SK-N-SH treated with all-trans-retinoic acid at 6 μM for 48 hours (cell line): ENCODE results near the gene GRIA1.

Experiments
- ATAC-seq: fragments of 200-7000 bp; cut with Tn5 transposase; 3 replicates; pipeline ENCODE4 v1.9.1; 2020; ENCODE audit warnings: mild to moderate bottlenecking, moderate library complexity
- ARNTL ChIP-seq: fragments of 450-650 bp; formaldehyde crosslinking; IDR thresholded peaks from 2 replicates; pipeline ENCODE4 v1.5.0; 2020; ENCODE audit warnings: low read depth, mild to moderate bottlenecking, moderate library complexity, borderline replicate concordance
- BACH2 ChIP-seq: fragments of 250-450 bp; sonication (Bioruptor Pico); IDR thresholded peaks from 2 replicates; pipeline ENCODE4 v1.9.0; 2021; ENCODE audit warnings: mild to moderate bottlenecking, borderline replicate concordance
- CREB5 ChIP-seq: fragments of 250-450 bp; sonication (Bioruptor Pico); IDR thresholded peaks from 2 replicates; pipeline ENCODE4 v1.5.1; 2020; ENCODE audit warnings: low read depth, mild to moderate bottlenecking, moderate library complexity
- CSDC2 ChIP-seq: fragments of 250-450 bp; sonication (Bioruptor Pico); IDR thresholded peaks from 2 replicates; pipeline ENCODE4 v1.5.0; 2020; ENCODE audit warnings: mild to moderate bottlenecking, moderate library complexity
- CSRNP3 ChIP-seq: fragments of 250-450 bp; sonication (Bioruptor Pico); IDR thresholded peaks from 2 replicates; pipeline ENCODE4 v1.5.1; 2021; ENCODE audit warnings: mild to moderate bottlenecking, moderate library complexity
- ESRRG ChIP-seq: fragments of 250-450 bp; sonication (Bioruptor Pico); IDR thresholded peaks from 2 replicates; pipeline ENCODE4 v1.6.1; 2021; ENCODE audit warnings: mild to moderate bottlenecking
- GLIS3 ChIP-seq: fragments of 250-450 bp; sonication (Bioruptor Pico); IDR thresholded peaks from 2 replicates; pipeline ENCODE4 v1.5.0; 2020; ENCODE audit warnings: mild to moderate bottlenecking, moderate library complexity
- ISL1 ChIP-seq: fragments of 250-450 bp; sonication (Bioruptor Pico); IDR thresholded peaks from 2 replicates; pipeline ENCODE4 v2.1.2; 2022; ENCODE audit warnings: mild to moderate bottlenecking, moderate library complexity
- OSR1 ChIP-seq: fragments of 250-450 bp; sonication (Bioruptor Pico); IDR thresholded peaks from 2 replicates; pipeline ENCODE4 v1.8.0; 2022; ENCODE audit warnings: moderate library complexity, mild to moderate bottlenecking, inconsistent platforms
- PATZ1 ChIP-seq: fragments of 250-450 bp; sonication (Bioruptor Pico); IDR thresholded peaks from 2 replicates; pipeline ENCODE4 v1.8.0; 2020; ENCODE audit warnings: mild to moderate bottlenecking, moderate library complexity, borderline replicate concordance
- POU6F1 ChIP-seq: fragments of 250-450 bp; sonication (Bioruptor Pico); IDR thresholded peaks from 2 replicates; pipeline ENCODE4 v1.8.0; 2021; ENCODE audit warnings: low read depth, mild to moderate bottlenecking, moderate library complexity, borderline replicate concordance
- PPARA ChIP-seq: fragments of 250-450 bp; sonication (Bioruptor Pico); IDR thresholded peaks from 2 replicates; pipeline ENCODE4 v1.5.0; 2020; ENCODE audit warnings: mild to moderate bottlenecking, borderline replicate concordance
- SNAI2 ChIP-seq: fragments of 250-450 bp; sonication (Bioruptor Pico); IDR thresholded peaks from 2 replicates; pipeline ENCODE4 v1.5.0; 2020; ENCODE audit warnings: mild to moderate bottlenecking, moderate library complexity
- TCF4 ChIP-seq: fragments of 250-450 bp; sonication (Bioruptor Pico); IDR thresholded peaks from 2 replicates; pipeline ENCODE4 v1.8.0; 2021; ENCODE audit warnings: mild to moderate bottlenecking, moderate library complexity, borderline replicate concordance
- TOX ChIP-seq: fragments of 250-450 bp; sonication (Bioruptor Pico); IDR thresholded peaks from 2 replicates; pipeline ENCODE4 v1.8.0; 2021; ENCODE audit warnings: mild to moderate bottlenecking, moderate library complexity, borderline replicate concordance
- TSHZ2 ChIP-seq: fragments of 250-450 bp; sonication (Bioruptor Pico); IDR thresholded peaks from 2 replicates; pipeline ENCODE4 v1.5.0; 2020; ENCODE audit warnings: mild to moderate bottlenecking, moderate library complexity
- ZC3H10 ChIP-seq: fragments of 250-450 bp; sonication (Bioruptor Pico); IDR thresholded peaks from 2 replicates; pipeline ENCODE4 v1.5.1; 2021; ENCODE audit warnings: mild to moderate bottlenecking, moderate library complexity
- ZFP3 ChIP-seq: fragments of 250-450 bp; sonication (Bioruptor Pico); IDR thresholded peaks from 2 replicates; pipeline ENCODE4 v1.5.0; 2020; ENCODE audit warnings: mild to moderate bottlenecking, moderate library complexity
- ZFP30 ChIP-seq: fragments of 450-650 bp; formaldehyde crosslinking; IDR thresholded peaks from 2 replicates; pipeline ENCODE4 v1.5.0; 2022; ENCODE audit warnings: mild to moderate bottlenecking, moderate library complexity
- ZNF70 ChIP-seq: fragments of 450-650 bp; formaldehyde crosslinking; IDR thresholded peaks from 2 replicates; pipeline ENCODE4 v1.5.0; 2020; ENCODE audit warnings: mild to moderate bottlenecking, moderate library complexity
- ZNF8 ChIP-seq: fragments of 450-650 bp; formaldehyde crosslinking; IDR thresholded peaks from 2 replicates; pipeline ENCODE4 v1.5.0; 2020; ENCODE audit warnings: mild to moderate bottlenecking, moderate library complexity

The GRIA1 gene

GRCh38 chr5:153516504-153517240, 26.2 kb downstream of the GRIA1 start:
- no peak for ATAC-seq
- TF ChIP-seq CSRNP3 (no peak), ZC3H10 (CRISPR knock-in tag) (no peak), SNAI2 (CRISPR knock-in tag) (no peak), OSR1 (CRISPR knock-in tag) (no peak), BACH2 (CRISPR knock-in tag) (no peak), CSDC2 (CRISPR knock-in tag) (no peak), ARNTL (CRISPR knock-in tag) (no peak), ZFP3 (CRISPR knock-in tag) (no peak), TSHZ2 (CRISPR knock-in tag) (no peak), ZNF8 (no peak), TCF4 (no peak)
- TF ChIP-seq, all 23 proteins: peak for 0

GRCh38 chr5:153517241-153517611, 26.8 kb downstream of the GRIA1 start:
- ATAC-seq, result no peak
- TF ChIP-seq PPARA (no peak), PATZ1 (no peak), SNAI2 (CRISPR knock-in tag) (no peak), CSRNP3 (no peak), OSR1 (CRISPR knock-in tag) (no peak), ZNF70 (CRISPR knock-in tag) (no peak), ISL1 (no peak), CREB5 (no peak), TCF4 (no peak), ZNF8 (no peak), ZFP30 (CRISPR knock-in tag) (no peak), TOX (no peak), CSDC2 (CRISPR knock-in tag) (no peak), POU6F1 (CRISPR knock-in tag) (no peak), GLIS3 (CRISPR knock-in tag) (no peak), ESRRG (CRISPR knock-in tag) (no peak)
- TF ChIP-seq, all 23 proteins: peak for 0
